K562 (cell line): Measurements from ENCODE around the gene PPRC1. TPM values are rescaled to one million over a fixed set of nuclear protein-coding genes. Genes with fewer than 3 reads are reported as not detected.

Experiments used
- CBX1 ChIP-seq: sonication (generic); IDR thresholded peaks from 2 replicates; pipeline ENCODE4 v1.6.1; 2016; ENCODE audit warnings: antibody characterized with exemption, low read depth, mild to moderate bottlenecking
- CREB3L1 ChIP-seq: fragments of 450-650 bp; IDR thresholded peaks from 2 replicates; pipeline ENCODE4 v1.6.1; 2014; ENCODE audit warnings: low read depth, mild to moderate bottlenecking, moderate library complexity, borderline replicate concordance
- E2F6 ChIP-seq, 2 experiments: IDR thresholded peaks; 2 replicates each; pipeline ENCODE4 v1.6.1; 2011; ENCODE audit warnings: borderline replicate concordance in 1 of 2, control low read depth in 1 of 2, low read depth in 1 of 2, low read length in 1 of 2, mild to moderate bottlenecking in 1 of 2, mixed read lengths in 1 of 2, moderate library complexity in 1 of 2; ENCODE audit not compliant: insufficient read depth in 1 of 2, insufficient read length in 1 of 2, poor library complexity in 1 of 2, severe bottlenecking in 1 of 2; ENCODE audit errors: extremely low read depth in 1 of 2
- HDGF ChIP-seq: fragments of 450-650 bp; IDR thresholded peaks from 2 replicates; pipeline ENCODE4 v1.6.1; 2016
- L3MBTL2 ChIP-seq: fragments of 450-650 bp; IDR thresholded peaks from 2 replicates; pipeline ENCODE4 v1.6.1; 2016; ENCODE audit warnings: mild to moderate bottlenecking, moderate library complexity
- MAX ChIP-seq: sonication (generic); formaldehyde crosslinking; IDR thresholded peaks from 2 replicates; pipeline ENCODE4 v1.9.0; 2022; ENCODE audit warnings: mild to moderate bottlenecking, missing genetic modification reagents
- NFIC ChIP-seq: fragments of 450-650 bp; IDR thresholded peaks from 2 replicates; pipeline ENCODE4 v1.6.1; 2017; ENCODE audit warnings: mild to moderate bottlenecking, inconsistent platforms
- NKRF ChIP-seq: fragments of 450-650 bp; IDR thresholded peaks from 2 replicates; pipeline ENCODE4 v1.6.1; 2016; ENCODE audit warnings: borderline replicate concordance
- PCBP1 ChIP-seq: fragments of 200-400 bp; formaldehyde crosslinking; IDR thresholded peaks from 2 replicates; pipeline ENCODE4 v1.6.1; 2018; ENCODE audit warnings: mild to moderate bottlenecking, low read depth, low read length; ENCODE audit not compliant: poor library complexity, severe bottlenecking
- POLR2G ChIP-seq: fragments of 200-400 bp; formaldehyde crosslinking; IDR thresholded peaks from 2 replicates; pipeline ENCODE4 v1.6.1; 2017; ENCODE audit warnings: low read depth, mild to moderate bottlenecking, antibody characterized with exemption, low read length, moderate library complexity
- RBFOX2 ChIP-seq: fragments of 200-400 bp; formaldehyde crosslinking; IDR thresholded peaks from 2 replicates; pipeline ENCODE4 v1.6.1; 2017; ENCODE audit warnings: low read depth, mild to moderate bottlenecking, low read length, moderate library complexity
- TOE1 ChIP-seq, 2 experiments: fragments of 450-650 bp in 1 of 2; sonication (generic) in 1 of 2; formaldehyde crosslinking in 1 of 2; IDR thresholded peaks; 2 replicates each; pipeline versions ENCODE4 v1.7.1 to v1.8.0; 2016 to 2022; ENCODE audit warnings: borderline replicate concordance in 2 of 2, mild to moderate bottlenecking in 2 of 2, antibody characterized with exemption in 1 of 2, inconsistent platforms in 1 of 2, low read depth in 1 of 2, missing genetic modification reagents in 1 of 2, moderate library complexity in 1 of 2
- USF2 ChIP-seq: sonication (generic); formaldehyde crosslinking; IDR thresholded peaks from 2 replicates; pipeline ENCODE4 v1.5.0; 2020; ENCODE audit warnings: missing genetic modification reagents
- ZNF263 ChIP-seq: sonication (generic); formaldehyde crosslinking; IDR thresholded peaks from 2 replicates; pipeline ENCODE4 v1.8.0; 2022; ENCODE audit warnings: mild to moderate bottlenecking, missing genetic modification reagents, borderline replicate concordance
- ZNF280B ChIP-seq: fragments of 250-450 bp; sonication (Bioruptor Pico); IDR thresholded peaks from 2 replicates; pipeline ENCODE4 v1.5.1; 2021; ENCODE audit warnings: mild to moderate bottlenecking
- ZNF41 ChIP-seq: fragments of 250-450 bp; sonication (Bioruptor Pico); conservative IDR thresholded peaks from 2 replicates; pipeline ENCODE4 v1.4.0; 2020; ENCODE audit warnings: mild to moderate bottlenecking
- ZNF436 ChIP-seq: fragments of 250-450, 450-650 bp; sonication (Bioruptor Pico); formaldehyde crosslinking; IDR thresholded peaks from 2 replicates; pipeline ENCODE4 v1.7.0; 2020; ENCODE audit warnings: mild to moderate bottlenecking
- polyA plus RNA-seq, 8 experiments: library from polyadenylated mRNA; depleted of rRNA in 4 of 8; stranded (reverse) in 5 of 8; unstranded in 3 of 8; fragments of >200 nt; fragmentation: Nextera tagmentation in 2 of 8; fragmentation: Illumina TruSeq in 1 of 8; extraction: Ambion mirVana in 2 of 8; extraction: Trizol in 1 of 8; gene quantifications; 2 replicates each; pipeline versions ENCODE4 v1.2.1 to v1.2.3, GENCODE V29; 2011 to 2014; ENCODE audit warnings: inconsistent platforms in 1 of 8, missing spikeins in 1 of 8
- total RNA-seq, 7 experiments: library from RNA; depleted of rRNA in 6 of 7; stranded (reverse); fragments of >200 nt in 6 of 7; fragmentation: Illumina TruSeq in 2 of 7; extraction: Trizol in 2 of 7; gene quantifications; 2 replicates each; pipeline versions ENCODE4 v1.2.1 to v1.2.3, GENCODE V29; 2011 to 2021; ENCODE audit warnings: low replicate concordance in 1 of 7

The PPRC1 gene
- total and polyA plus RNA-seq, 9 of the 15 experiments (the other 6 are each of a cell fraction or from before 2014, with no cell fraction given), result 8.5 to 47.1 (median 16.2) TPM

- TF ChIP-seq CREB3L1, result no peak
- TF ChIP-seq NKRF, result peak; percentile 80
- TF ChIP-seq RBFOX2, result peak; percentile 50
- peak; percentile 60 for TF ChIP-seq NFIC
- TF ChIP-seq USF2 (CRISPR knock-in tag), result peak; percentile 20; the same call in 1 of the 2 replicates
- 0 out of 2 replicates have a peak, but pooled peaks have one; percentile 18 for TF ChIP-seq TOE1 (IDR thresholded peaks at IDR 0.05; ENCODE audit: borderline replicate concordance)
- TF ChIP-seq TOE1 (CRISPR knock-in tag; IDR thresholded peaks at IDR 0.05; ENCODE audit: borderline replicate concordance, low read depth), result no peak
- TF ChIP-seq PCBP1, result peak; percentile 52
- TF ChIP-seq ZNF436, result no peak
- TF ChIP-seq HDGF, result 0 out of 2 replicates have a peak, but pooled peaks have one; percentile 73
- TF ChIP-seq POLR2G, result peak; percentile 37; the same call in 1 of the 2 replicates
- 0 out of 2 replicates have a peak, but pooled peaks have one; percentile 7 for TF ChIP-seq ZNF263 (CRISPR knock-in tag)
- TF ChIP-seq E2F6 (IDR thresholded peaks at IDR 0.05; ENCODE audit: borderline replicate concordance in 1 of 2, extremely low read depth in 1 of 2, insufficient read depth in 1 of 2, insufficient read length in 1 of 2, low read depth in 1 of 2, low read length in 1 of 2, poor library complexity in 1 of 2, severe bottlenecking in 1 of 2), result peak; percentile 19 to 35
- 0 out of 2 replicates have a peak, but pooled peaks have one; percentile 38 for TF ChIP-seq CBX1
- peak; percentile 39; the same call in 1 of the 2 replicates for TF ChIP-seq L3MBTL2
- peak; percentile 62; the same call in 1 of the 2 replicates for TF ChIP-seq MAX (CRISPR knock-in tag)
- TF ChIP-seq ZNF41, result no peak
- TF ChIP-seq ZNF280B (CRISPR knock-in tag), result no peak
These were observed 15.3 kb upstream of the PPRC1 start (continued) for GRCh38 chr10:102117391-102118159.
